ENCODE data around the gene TACR1. TPM values are rescaled to one million over a fixed set of nuclear protein-coding genes. Genes with fewer than 3 reads are reported as not detected.
A peak's percentile ranks its signal among the peaks of the same experiment; 100 is the strongest.

TACR1 gene
- total and polyA plus RNA-seq, 2 of the 13 experiments (the other 11 are each of a cell fraction or from before 2014, with no cell fraction given) = not detected

DNA sequence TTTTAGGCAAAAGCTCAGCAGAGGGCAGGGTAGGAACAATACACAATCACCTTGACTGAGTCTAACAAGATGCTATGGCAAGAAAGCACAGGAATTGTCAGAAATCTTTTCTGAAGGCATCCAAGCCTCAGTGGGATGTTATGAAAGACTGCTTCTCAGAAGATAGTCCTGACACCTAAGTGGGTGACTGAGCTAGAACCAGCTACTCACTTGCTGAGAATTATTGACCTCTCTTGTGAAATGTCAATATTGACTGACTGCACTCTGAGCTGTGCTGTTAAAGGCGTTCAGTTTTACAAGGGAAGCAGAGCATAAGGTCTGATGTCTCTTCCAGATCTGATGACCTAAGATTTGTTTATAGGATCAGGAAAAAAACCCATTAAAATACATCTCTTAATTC lies 46.1 kb downstream of the TACR1 start (continued):
- TF ChIP-seq ZNF784 (CRISPR knock-in tag; IDR thresholded peaks at IDR 0.05; ENCODE audit: borderline replicate concordance) (no peak), ZNF644 (CRISPR knock-in tag; IDR thresholded peaks at IDR 0.05; ENCODE audit: low read depth) (peak; percentile 76; the same call in 1 of the 2 replicates), NCOA2 (CRISPR knock-in tag; IDR thresholded peaks at IDR 0.05) (peak; percentile 86), CENPT (CRISPR knock-in tag; IDR thresholded peaks at IDR 0.05; ENCODE audit: low read depth) (no peak), ARHGAP35 (CRISPR knock-in tag; IDR thresholded peaks at IDR 0.05; ENCODE audit: borderline replicate concordance) (no peak), ZFP36L2 (CRISPR knock-in tag; IDR thresholded peaks at IDR 0.05) (no peak), ZNF724P (CRISPR knock-in tag; IDR thresholded peaks at IDR 0.05; ENCODE audit: borderline replicate concordance) (no peak), AFF4 (CRISPR knock-in tag; IDR thresholded peaks at IDR 0.05) (no peak), PRMT3 (CRISPR knock-in tag; IDR thresholded peaks at IDR 0.05; ENCODE audit: borderline replicate concordance, low read depth) (no peak), ZKSCAN1 (IDR thresholded peaks at IDR 0.05; ENCODE audit: low read length) (peak; percentile 74), CC2D1A (CRISPR knock-in tag; IDR thresholded peaks at IDR 0.05) (no peak), NFKB2 (CRISPR knock-in tag; IDR thresholded peaks at IDR 0.05; ENCODE audit: borderline replicate concordance) (no peak), AHDC1 (CRISPR knock-in tag; IDR thresholded peaks at IDR 0.05; ENCODE audit: borderline replicate concordance) (peak; percentile 96), ZZZ3 (CRISPR knock-in tag; IDR thresholded peaks at IDR 0.05; ENCODE audit: borderline replicate concordance) (peak; percentile 69; the same call in 1 of the 2 replicates), STAT5B (CRISPR knock-in tag; IDR thresholded peaks at IDR 0.05) (no peak; the same call in 1 of the 2 replicates), RXRA (CRISPR knock-in tag; IDR thresholded peaks at IDR 0.05) (peak; percentile 54; the same call in 1 of the 2 replicates), MYC (CRISPR knock-in tag; IDR thresholded peaks at IDR 0.05; ENCODE audit: borderline replicate concordance) (no peak)
- TF ChIP-seq, protein P1, sequence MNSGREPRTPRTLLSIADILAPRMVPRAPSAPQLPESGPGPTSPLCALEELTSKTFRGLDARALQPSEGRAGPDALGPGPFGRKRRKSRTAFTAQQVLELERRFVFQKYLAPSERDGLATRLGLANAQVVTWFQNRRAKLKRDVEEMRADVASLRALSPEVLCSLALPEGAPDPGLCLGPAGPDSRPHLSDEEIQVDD (CRISPR knock-in tag; IDR thresholded peaks at IDR 0.05; ENCODE audit: borderline replicate concordance) = no peak
